Measurements from ENCODE around the gene COL15A1.
A peak's percentile ranks its signal among the peaks of the same experiment; 100 is the strongest.

COL15A1 gene

DNA sequence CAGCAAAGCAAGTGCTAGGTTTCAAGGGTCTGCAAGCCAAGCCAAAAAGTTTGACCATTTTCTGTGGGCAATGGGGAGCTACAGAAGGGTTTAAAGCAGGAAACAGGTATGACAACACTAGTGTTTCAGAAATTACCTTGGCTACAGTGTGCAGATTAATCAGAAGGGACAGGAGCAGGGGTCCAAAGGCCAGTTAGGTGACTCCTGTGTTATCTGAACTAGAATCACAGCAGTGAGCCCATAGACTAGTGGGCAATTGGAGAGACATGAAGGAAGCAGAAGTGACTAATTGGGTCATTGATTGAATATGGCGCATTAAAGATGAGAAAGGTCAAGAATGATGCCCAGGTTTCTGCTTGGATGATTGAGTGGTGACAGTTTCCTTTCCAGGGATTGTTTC is 119.8 kb downstream of the COL15A1 start:
- DNase-seq: no peak

DNA sequence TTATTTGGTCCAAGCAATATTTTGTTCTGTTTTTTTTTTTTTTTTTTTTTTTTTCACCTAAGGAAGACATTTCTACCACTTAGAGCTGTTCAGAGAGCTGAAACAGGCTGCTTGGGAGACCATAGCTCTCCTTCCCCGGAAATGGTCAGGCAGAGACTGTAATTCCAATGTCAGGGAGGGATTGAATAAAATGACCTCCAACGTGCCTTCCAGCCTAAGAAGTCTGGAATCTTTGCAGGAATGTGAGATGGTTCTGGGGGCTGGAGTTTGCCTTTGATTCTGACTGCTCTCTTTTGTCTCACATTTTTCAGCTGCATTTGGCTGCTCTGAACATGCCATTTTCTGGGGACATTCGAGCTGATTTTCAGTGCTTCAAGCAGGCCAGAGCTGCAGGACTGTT is 122.9 kb downstream of the COL15A1 start:
- no peak for DNase-seq

DNA sequence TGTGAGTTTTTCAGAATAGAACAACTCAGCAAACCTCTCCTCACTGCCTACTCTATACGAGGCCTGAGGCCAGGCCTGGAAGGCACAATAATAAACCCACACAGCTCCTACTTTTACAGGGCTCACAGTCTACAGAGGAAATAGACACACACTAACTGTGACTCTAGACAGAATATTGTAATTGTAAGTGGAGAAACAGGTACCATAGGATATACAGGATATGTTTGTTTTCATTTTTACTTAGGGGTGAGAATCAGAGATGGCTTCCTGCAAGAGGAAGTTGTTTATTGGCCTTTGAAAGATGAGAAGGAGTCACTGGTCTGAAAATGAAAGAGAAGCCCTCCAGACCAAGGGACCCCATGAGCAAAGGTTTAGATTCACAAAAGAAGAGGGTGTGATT is 125.4 kb downstream of the COL15A1 start:
- no peak for DNase-seq

DNA sequence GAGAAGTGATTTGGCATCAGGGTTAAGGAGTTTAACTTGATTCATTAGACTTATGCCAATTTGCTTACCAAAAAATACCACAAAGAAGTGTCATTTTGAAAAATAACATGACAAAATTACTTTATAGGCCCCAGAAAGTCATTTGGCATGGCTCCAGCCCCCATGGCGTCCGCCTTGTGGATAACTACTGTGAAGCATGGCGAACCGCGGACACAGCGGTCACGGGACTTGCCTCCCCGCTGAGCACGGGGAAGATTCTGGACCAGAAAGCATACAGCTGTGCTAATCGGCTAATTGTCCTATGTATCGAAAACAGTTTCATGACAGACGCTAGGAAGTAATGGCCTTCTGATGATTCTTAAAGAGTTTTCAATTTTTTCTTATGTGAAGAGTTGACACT is 125.8 kb downstream of the COL15A1 start:
- no peak for DNase-seq

DNA sequence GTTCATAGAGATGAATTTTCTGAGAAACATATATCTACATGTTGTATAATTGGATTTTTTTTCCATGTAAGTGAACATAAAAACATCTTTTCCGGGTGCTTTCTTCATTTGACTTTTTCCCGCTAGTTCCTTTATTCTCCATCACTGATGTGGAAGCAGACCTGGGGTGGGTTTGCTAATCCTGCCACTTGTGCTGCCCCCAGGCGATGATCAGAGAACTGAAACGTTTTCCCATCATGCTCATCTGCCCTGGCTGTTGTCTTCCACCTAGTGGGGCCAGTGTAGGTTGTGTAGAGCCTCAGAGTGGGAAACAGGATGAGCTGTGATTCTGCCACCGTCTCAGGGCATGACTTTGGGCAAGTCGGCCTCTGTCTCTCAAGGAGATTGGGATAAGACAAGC is 127.0 kb downstream of the COL15A1 start:
- no peak for DNase-seq

DNA sequence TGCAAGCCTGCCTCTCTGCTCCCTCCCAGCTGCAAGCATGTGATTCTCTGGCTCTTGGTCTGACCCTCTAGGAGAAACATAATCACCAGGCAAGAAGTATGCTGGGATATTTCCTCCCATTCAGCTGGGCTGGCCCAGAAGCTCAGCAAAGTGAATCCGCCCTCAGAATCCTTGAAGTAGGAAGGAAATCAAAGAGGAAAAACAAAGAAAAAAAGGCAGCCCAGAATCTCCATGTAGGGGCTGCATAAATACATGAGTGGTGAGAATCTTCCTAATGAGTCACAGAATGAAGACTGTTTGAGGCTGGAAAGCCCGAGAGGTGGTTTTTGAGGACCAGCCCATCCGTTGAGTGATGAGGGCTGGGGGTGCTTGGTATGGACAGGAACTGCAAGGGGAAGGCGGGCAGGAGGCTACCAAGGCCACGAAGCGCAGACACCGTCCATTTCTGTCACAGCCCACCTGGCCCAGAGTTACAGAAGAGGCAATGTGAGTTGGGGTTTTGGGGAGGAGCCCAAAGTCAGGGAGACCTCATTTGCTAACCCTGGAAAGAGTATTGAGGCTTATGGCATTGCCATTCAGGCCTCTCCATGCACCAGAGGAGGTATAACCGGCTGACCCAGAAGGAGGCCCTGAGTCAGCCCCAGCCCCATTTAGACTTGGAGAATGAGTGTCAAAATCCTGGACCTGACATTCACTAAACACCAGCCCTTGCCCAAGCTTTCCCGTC is 127.8 kb downstream of the COL15A1 start:
- no peak for DNase-seq

DNA sequence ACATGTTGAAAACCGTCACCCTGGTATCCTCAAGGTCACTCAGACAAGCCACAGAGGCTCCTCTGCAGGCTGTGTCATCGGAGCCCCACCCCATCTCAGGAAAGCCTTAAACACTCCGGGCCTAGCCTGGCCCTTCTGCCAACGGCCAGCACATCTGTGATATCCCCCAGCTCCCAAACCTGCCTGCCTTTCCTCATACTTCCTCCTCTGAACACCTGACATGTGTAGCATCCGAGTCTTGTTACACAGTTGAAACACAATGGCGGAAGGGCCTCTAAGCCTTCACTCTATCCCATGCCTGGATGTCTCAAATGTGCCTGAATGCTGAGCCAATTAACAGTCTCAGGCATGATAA is 128.3 kb downstream of the COL15A1 start:
- DNase-seq: no peak

DNA sequence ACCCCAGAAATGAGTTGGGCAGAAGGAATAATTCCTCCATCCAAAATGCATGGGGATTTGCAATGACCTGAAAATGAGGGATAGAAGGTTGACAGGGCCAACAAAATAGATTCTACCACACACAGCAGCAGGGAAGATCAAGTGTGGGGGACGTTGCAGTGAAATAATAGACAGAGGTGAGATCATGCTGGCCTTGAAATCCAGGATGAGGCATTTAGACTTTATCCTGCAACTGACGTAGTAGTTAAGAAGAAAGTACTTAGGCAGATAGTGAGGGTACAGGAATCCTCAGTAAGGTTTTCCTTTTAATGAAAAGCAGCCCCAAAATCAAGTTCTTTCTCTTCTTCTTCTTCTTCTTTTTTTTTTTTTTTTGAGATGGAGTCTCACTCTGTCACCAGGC is 129.6 kb downstream of the COL15A1 start:
- no peak for DNase-seq

DNA sequence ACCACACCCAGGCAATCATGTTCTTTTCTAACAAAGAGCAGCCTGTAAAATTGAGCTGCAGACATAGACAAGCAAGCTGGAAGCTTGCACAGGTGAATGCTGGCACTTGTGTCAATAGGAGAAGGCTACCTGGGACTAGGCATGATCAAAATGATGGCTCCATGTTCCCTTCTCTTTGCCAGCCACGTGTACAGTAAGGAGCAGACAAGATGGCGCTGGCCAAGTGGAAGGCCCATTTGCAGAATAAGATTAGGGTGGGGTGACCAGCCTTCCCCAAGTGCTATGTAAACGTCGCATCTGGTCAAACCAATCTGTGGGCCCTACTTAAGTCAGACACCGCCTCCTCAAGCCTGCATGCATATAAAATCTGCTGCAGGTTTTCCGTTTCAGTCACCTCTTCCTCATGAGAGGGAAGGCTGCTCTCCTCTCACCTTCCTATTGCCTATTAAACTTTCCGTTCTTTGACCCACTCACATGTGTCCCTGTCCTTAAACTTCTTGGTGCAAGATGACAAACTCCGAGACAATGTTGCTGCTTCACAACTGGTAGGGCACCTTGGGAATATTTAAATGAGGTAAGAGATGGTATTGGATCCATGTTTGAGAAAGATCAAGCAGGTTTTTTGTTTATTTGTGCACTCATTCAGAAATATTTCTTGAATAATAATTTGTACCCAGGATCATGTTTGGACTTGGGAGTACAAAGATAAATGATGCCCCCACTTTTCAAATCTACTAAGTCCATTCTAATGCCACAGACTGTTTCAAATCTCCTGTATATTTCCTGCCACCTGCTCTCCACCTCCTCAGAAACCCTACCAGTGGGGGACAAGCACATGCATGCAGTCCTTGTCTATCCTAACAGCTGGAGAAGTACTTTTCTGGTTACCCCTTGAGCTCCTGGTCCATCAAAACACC is 130.5 kb downstream of the COL15A1 start:
- DNase-seq: no peak

DNA sequence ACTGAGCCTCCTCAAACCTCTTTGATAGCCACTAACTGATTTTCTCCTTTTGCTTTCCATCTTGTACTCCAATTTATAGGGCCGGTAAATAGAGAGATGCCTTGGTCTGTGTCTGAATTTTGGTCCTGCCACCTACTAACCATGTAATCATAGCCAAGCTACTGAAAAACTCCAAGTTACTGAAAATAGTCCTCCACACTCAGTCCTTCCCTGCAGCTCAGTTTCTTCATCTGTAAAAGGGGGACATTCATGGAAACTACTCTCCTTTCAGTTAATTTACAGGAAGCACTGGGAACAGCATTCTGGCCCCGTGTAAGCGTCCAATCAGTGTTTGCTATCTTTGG is 131.2 kb downstream of the COL15A1 start:
- DNase-seq: no peak

DNA sequence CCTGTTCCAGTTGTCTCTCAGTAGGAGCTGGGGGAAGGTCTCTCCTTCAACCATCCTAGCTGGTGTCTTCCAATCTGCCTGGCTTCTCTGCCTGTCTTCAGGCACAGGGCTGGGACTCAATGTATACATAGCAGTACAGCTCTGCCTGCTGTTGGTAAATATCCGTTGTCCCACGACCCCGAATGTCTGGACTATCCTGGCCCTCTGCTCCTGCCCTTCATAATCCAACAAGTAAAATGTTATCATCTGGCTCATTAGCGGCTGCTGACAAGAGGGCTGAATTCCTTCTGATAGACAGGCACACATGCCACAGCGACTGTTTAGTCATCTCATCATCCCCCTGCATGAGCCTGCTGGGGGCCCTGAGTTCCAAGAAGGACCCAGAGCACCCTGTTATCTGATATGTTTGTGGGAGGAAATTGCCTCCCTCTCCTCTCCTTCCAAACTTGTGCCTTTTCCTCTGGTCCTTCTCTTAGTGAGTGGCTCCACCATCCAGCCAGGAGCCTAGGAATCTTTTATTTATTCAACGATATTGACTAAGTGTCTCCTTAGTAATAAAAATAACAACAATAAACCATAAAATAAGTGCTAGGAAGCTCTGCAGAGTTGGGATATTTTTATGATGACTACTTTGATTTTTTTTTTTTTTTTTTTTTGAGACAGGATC is 131.7 kb downstream of the COL15A1 start:
- DNase-seq: peak; percentile 80

DNA sequence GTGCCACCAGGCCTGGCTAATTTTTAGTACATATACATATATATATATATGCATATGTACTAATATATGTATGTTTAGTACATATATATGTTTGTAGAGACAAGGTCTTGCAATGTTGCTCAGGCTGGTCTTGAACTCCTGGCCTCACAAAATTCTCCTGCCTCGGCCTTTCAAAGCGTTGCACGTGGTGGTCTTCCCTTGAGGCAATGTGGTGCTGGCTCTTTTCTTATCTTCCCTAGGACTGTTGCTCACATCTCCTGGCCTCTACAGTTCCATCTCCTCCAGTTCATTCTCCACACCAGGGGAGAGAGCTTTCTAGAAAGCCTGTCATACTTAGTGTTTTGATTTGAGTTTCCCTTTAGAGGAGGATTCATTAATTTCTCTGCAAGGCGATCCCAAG is 132.3 kb downstream of the COL15A1 start:
- DNase-seq: no peak

DNA sequence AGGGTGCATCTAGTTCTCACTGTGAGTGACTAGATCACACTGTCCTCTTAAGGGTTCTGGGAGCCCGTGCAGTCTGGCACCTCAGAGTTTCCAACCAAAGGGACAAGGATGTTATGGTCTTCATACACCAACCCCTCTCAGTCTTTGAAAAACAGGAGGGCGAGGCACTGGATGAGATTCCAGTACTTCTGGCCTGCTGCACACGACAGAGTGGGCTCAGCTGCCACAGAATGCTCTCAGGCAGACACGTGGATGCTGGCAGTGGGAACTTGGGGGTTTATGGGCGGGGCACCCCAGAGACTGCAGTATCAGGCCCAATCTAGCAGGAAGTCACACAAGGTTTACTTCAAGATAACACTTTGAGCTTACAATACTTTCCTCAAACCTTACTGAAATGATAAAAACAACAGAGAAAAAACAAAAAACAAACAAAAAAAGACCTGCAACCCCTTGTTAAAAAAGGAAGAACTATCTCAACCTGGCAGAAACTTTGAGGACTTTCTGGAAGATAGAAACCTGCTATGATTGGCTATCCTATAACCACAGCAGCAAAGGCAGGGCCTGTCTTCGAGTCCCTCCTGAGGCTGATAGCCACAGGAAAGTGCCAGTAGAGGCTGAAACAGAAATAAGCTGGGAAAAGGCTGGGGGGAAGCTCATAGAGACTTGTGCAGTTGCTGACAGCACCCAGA is 132.9 kb downstream of the COL15A1 start:
- DNase-seq: no peak

DNA sequence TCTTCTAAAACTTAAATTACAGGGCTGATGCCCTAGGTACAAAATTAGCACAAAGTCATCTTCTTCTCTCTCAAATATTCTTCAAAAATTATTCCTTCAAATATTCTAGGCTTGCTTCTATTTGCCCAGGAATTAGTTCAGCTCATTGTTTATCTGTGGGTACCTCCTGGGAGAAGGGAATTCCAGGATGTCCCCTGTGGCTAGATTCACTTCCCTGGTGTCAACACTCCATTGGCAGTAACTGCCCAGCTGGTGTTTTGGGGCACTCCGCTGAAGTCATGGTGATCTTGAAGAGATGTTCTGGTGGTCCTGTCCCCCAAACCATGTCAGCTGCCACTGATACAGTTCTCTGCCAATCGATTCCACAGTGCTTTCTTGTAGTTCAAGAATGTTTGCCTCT is 135.0 kb downstream of the COL15A1 start:
- no peak for DNase-seq

DNA sequence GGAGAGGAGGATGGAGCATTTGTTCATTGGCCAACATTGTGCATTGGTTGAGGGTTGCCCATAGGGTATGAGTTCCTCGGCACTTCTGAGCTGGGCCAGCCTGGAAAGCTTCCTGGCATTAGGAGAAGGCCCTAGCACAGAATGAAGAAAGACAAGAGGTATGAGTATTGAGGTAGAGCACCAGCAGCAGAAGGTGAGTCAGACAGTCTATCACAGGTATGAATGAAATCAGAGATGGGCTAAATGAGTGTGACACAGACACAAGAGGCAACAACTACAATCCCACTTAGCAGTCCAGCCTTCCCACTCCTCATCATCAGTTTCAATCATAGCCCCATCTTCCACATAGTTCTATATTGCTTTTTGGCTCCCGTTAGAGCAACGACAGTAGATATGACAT is 135.8 kb downstream of the COL15A1 start:
- no peak for DNase-seq

DNA sequence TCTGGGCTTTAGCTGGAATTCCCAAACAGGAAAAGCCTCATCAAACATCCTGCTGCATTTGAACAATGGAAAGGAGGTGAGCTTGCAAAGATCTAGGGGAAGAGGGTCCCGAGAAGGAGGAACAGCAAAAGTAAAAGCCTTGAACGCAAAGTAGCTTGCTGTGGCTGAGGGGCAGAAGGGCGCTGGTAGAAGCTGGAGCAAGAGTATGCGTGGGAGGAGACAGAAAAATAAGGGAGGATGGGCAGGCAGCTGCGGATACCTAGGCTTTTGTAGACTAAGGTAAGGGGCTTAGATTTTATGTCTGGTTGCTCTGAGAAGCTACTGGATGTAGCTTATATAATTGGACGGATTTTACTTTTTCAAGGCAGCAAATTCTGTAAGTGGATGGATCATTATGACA is 139.3 kb downstream of the COL15A1 start:
- DNase-seq: no peak

DNA sequence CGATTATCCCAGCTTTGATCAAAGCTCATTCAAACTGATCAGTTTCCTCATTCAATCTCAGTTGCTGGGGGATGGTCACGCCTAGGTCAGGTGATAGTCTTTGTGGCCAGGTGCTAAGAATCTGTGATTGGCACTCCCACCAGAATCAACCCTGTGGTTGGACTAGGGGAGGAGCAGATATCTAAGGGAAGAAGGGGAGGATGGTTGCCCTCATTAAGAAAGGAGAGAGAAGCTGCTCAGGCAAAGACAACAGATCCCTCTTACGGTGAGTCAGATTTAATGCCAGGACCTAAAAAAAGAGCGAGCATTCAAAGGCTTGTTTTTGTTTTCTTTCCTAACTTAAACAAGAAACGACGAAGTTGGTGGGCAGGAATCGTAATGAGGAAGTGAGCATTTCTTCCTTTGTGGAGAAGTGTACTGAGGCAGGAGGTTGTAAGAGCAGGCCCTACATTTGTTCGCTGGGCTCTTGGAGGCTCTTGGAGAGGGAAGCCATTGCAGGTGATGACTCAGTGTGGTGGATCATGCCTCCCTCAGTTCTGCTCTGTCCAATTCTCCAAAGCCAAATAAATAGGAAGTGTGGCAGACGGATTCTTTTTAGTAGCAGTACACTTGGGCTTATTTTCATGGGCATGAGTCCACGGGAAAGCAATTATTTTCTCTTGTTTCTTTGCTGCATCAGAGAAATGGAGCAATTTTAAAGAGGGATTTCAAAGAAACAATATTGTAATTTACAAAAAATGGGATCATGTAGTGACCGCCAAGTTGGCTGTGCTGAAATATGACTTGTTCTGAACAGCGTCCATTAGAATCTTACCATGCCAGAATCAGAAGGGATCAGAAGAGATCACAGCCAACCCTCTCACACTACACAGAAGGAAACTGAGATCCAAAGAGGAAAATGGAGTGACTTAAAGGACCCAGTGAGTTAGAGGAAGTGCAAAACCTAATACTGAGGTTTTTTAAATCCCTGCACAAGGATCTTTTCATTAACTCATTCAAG is 142.5 kb downstream of the COL15A1 start:
- DNase-seq: no peak

DNA sequence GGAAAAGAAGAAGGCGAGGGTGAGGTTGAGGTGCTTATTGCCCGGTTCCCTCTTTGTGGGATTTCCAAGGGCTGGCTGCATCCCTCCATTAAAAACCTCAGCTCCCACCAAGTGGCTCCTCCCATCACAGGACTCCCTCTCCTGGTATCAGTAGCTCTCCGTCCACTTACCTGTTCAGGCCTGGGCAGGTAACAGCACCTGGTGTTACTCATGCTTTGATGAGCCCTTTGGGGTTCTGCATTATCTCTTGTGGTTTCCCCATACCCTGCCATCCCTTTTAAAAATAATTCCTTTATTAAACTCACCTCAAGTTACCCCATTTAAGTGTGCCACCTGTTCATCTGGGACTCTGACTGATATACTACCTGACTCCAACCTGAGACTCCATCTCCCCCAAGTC is 143.8 kb downstream of the COL15A1 start:
- DNase-seq: no peak

DNA sequence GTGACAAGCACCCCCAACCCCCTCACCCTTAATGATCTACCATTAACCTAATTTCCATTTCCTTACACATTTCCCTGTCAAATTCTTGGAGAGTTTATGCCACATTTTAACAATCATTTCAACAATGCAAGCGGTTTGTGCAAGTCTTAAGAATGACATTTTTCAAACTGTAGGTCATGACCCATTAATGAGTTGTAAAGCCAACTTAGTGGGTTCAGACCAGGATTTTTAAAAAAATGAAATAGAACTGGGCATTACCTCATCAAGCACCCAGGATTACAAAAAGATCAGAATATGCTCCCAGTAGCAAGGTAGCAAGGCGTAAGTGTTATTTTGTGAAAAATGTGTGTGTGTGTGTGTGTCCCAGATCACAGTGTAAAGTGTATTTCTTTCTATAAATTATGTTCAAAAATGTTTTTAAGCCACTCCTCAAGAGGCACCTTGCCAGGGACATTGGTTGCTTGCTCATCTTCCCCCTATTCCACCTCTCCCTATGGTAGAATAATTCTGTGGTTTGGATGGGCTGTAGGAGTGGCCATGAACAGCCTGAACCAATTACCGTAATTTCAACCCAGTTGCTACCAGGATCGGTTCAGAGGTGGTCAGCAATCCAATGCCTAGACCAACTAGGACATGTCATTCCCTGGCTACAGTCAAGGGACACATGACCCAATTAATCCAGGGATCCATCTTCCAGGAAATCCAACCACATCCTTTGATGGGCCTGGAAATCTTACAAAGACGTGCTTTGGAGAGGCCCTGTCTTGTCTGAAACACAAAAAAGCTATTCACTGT is 146.8 kb downstream of the COL15A1 start:
- DNase-seq: no peak

DNA sequence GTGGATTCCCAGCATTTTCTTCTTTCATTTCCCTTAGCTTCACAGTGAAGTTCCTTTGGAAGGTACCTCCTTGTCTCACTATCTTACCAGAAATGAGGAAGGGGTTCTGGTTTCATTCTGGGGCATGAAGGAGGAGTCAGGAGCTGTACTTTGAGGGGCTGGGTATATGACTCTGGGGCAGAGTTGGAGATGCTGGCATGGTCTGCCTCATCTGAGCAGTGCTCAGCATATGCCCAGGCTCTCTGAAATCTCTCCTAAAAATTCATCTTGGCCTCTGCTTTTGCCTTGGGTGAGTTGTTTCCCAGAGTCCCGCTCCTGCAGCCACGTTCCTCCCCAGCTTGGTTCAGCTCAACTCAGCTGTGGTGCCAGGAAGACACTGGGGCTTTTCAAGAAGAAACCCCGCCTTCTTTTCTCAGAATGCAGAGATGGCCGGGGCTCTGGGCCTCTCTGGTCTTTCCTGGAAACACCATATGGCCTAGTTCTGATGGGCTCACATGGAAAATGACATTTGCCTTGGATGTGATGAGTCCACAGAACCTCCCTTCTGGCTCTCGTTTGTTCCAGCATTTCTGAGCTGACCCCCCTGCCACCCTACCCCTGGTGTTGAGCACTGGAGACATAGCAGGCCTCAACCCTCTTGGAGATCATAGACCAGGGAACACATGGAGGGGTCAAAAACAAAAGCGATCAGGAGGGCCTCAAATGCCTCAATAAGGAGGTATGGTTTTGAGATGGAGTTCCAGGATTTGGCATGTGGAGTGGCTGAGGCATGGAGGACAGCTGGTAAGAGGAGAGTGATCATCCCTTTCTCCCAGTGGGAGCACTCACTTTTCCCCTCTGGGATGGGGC is 149.2 kb downstream of the COL15A1 start:
- DNase-seq: no peak

DNA sequence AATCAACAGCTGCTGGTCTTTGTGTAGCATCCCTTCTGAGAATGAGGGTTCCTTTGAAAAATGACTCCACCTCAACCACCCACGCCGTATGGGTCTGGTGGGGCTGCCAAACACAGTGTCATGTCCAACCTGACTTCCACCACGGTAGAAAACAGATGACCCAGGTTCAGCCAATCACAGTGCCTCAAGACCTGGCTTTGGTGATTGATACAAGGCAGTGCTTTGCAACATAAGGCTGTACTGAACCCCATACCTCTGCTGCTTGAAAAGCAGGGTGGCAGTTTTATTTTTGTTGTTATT is 149.7 kb downstream of the COL15A1 start:
- no peak for DNase-seq

All from HCEC 1CT (cell line).